SK-N-SH (cell line): ENCODE measurements around the gene NLRP1.

Experiments
- JUND ChIP-seq: IDR thresholded peaks from 2 replicates; pipeline ENCODE4 v1.4.0; 2012
- TF ChIP-seq, protein P1 (sequence below): IDR thresholded peaks from 2 replicates; pipeline ENCODE4 v1.4.0; 2012; ENCODE audit warnings: low read depth, borderline replicate concordance

DNA sequence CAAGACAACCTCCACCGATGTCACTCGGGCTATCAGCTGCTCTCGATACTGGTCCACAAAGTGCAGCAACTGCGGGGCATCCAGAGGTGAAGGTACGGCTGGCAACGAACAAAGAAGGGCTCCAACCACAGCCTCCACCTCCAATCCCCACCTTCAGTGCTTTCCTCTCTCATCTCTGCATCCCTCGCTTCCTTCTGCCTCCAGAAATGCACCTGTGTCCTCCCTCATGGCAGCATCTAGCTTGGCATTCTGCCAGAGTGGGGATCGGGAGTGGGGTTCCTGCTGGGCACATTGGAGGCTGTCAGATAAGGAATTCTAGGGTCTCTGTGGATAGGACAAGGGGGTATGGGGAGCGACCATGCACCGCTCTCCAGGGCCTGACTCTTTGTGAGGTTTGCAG is 69.3 kb downstream of the NLRP1 start:
- no peak for TF ChIP-seq JUND
- TF ChIP-seq, protein P1, sequence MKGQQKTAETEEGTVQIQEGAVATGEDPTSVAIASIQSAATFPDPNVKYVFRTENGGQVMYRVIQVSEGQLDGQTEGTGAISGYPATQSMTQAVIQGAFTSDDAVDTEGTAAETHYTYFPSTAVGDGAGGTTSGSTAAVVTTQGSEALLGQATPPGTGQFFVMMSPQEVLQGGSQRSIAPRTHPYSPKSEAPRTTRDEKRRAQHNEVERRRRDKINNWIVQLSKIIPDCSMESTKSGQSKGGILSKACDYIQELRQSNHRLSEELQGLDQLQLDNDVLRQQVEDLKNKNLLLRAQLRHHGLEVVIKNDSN: no peak
